ENCODE measurements around the gene KRT16.
"Not testable (repeated sequence)": the region's sequence is repeated elsewhere in the genome, so short reads cannot be mapped to it uniquely, and the experiment has no call there.

The KRT16 gene

DNA sequence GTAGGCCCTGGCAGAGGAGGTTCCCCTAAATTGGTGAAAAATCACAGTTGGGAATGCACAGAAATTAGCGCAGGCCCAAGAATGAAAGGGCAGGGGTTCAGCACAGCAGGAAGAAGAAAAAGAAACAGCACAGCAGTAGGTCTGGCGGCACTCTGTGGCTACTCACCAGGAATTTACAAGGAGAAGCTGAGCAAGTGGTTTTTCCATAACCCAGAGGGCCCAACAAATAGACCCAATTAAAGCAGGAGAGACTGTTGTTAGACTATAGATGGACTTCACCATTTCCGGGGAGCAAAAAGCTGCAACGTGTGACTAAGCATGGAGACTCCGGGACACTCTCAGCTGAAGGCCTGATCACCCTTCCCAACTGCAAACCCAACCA is 14.3 kb upstream of the KRT16 start:
- not testable (repeated sequence) for DNase-seq

DNA sequence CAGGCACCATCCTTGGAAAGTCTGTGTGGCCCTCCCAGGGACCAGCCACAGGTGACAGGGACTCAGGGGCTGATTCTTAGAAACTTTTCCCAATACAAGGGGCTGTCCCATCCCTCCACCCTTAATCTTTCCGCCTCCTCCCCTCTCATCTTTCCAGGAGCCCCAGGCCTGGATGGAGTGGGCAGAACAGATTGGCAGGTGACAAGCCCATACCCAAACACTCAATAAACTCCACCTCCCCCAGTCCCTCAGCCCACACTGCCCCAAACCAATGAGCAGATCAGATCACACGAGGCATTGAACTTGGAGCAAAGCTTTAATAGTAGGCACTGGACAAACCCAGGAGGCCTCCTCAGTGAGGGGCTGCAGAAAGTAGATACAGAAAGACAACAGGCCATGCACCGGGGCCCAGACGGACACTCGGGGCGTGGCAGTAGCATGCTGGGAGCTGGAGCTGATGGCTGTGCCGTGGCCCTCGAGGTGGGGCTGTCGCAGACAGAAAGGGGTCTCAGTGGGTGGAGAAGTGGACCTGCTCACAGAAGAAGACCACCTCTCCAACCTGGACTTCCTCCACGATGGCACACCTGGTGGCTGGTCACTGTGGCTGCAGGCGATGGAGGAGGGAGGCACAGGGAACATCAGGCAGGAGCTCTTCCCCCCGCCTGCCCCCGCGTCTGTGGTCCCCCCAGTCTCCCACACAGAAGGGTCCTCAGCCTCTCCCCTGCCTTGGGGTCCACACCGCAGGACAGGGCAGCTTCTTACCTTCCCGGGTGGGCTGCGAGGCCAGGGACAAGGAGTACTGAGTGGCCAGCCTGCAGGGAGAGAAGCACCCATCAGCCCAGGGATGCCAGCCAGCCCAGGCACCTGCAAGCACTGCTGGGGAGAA is 13.7 kb upstream of the KRT16 start:
- peak; percentile 54 for DNase-seq

GRCh38 chr17:41625602-41626001 is 13.0 kb upstream of the KRT16 start:
- DNase-seq, result peak; percentile 55

GRCh38 chr17:41624208-41625101 is 11.9 kb upstream of the KRT16 start, which contains the start of gene KRT17:
TSS of gene KRT17 (minus strand) at chr17:41624575. CDS start at chr17:41624509, 66 bp downstream.
- peak; percentile 58 for DNase-seq

DNA sequence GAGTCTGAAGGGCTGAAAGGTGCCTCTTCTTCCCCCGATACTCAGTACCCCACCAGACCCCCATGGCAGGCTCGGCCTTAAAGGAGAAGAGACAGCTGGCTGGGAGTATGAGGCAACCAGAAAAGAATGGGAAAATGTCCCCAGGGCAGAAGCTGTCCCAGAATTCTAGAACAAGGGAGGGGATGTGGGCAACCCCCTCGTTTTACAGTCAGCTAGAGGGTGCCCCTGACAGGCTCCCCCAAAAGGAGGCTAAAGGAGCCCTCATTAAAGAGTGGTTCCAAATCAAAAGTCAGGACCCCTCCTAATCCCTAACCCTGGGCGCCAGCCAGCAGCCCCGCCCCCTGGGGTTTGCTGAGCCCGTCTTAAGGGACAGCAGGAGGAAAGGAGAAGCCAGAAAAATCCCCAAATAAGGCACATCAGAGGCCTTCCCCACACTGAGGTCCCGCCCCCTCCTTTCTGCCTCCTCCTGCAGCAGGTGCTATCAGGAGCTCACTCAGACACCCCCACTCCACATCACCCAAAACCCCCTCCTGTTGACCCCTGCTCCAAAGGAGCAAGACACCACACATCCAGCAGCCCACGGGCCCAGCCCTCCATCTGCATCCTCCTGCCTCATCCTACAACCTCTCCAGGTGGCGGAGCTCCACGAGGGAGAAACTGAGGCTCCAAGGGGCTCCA is 10.8 kb upstream of the KRT16 start:
- peak; percentile 45 for DNase-seq

GRCh38 chr17:41622340-41623183 is 10.0 kb upstream of the KRT16 start:
- peak; percentile 25 for DNase-seq

DNA sequence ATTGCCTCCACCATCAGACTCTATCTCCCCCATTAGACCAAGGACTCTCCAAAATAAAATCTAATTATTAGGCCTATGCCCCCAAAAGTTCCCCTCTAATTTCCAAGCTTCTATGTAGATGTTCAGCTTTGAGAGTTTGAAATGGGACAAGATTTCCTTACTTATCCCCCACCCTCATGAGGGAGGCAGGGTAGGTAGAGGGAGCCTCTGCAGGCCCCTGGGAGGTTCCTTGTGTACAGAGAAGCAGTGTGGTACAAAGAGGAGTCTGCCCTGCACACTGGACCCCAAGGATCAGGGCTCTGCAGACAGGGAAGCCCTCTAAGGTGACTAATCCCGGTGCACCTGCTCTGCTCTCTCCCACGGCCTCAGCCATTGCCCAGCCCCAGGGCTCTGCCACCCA is 9.3 kb upstream of the KRT16 start:
- peak; percentile 50 for DNase-seq

DNA sequence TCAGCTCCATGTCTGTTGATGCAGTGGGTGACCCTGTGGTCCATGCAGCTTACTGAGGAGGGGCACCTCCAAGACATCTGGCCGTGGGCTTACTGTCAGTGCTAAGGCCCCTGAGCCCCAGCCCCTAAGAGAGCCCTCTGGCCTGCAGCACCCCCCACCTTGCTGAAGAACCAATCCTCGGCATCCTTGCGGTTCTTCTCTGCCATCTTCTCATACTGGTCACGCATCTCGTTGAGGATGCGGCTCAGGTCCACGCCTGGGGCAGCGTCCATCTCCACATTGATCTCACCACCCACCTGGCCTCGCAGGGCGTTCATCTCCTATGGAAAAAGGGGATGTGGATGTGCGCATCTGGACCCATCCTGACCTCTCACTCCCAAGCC is 8.9 kb upstream of the KRT16 start:
- DNase-seq, result peak; percentile 55

- DNase-seq, result peak; percentile 46
Measured at GRCh38 chr17:41620583-41621434, 8.2 kb upstream of the KRT16 start.

DNA sequence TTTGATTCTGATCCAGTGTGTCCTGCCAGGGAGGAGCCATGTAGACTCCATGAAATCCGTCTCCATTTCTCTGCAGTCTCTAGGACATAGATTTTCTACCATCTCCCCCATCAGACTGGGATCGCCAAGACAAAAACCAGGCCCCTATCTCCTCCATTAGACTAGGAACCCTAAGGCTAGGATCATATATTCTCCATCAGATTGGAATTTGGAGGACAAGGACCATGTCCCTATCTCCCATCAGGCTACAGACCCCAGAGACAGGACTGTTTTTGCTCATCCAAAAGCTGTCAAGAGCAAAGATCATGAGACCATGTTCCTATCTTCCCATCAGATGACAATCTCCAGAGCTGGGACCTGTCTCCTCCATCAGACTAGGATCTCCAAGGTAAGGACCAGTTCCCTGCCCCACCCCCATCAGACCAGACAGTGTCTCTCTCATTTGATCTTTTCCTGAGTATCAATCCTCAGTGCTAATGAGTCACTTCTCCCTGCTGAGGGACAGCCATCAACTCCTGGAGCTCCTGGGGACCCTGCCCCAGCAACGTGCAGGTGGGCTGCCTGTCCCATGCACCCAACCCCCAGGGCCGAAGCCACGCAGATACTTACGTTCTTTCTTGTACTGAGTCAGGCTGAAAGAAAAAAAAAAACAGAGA is 7.5 kb upstream of the KRT16 start:
- peak; percentile 27 for DNase-seq

DNA sequence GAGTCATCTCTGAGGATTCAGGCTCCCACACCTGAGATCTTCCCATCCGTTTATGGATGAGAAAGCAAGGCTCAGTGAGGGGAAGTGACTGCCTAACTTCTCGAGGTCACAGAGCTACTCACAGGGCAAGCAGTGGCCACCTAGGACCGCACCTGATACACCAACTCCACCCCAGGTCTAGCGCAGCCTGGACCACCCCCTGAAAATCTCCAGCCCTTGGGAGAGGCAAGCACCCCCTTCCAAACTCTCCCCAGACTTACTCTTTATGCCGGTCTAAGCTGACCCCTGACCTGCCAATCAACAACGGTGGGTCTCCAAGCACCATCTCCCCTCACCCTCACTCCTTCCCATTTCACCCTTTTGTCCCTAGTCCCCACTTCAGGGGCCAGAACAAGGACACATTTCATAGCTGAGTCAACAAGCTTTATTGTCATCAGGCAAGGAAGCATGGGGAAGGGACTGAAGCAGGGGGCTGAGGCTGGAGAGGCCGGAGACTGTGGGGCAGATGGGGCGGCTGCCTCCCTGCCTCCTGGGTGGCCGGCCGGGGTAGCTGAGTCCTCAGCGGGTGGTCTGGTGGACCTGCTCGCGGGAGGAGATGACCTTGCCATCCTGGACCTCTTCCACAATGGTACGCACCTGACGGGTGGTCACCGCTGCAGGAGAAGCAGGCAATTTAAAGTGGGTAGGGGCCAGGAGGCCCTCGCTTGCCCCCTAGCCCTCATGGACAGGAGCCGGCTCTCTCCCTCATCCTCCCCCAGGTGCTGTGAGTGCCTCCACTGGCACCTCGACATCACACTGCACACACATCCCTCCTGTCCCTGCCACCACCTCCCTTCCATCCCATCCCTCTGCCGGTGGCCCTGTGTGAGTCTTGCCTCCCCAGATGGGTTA is 6.7 kb upstream of the KRT16 start:
- DNase-seq, result peak; percentile 49

DNA sequence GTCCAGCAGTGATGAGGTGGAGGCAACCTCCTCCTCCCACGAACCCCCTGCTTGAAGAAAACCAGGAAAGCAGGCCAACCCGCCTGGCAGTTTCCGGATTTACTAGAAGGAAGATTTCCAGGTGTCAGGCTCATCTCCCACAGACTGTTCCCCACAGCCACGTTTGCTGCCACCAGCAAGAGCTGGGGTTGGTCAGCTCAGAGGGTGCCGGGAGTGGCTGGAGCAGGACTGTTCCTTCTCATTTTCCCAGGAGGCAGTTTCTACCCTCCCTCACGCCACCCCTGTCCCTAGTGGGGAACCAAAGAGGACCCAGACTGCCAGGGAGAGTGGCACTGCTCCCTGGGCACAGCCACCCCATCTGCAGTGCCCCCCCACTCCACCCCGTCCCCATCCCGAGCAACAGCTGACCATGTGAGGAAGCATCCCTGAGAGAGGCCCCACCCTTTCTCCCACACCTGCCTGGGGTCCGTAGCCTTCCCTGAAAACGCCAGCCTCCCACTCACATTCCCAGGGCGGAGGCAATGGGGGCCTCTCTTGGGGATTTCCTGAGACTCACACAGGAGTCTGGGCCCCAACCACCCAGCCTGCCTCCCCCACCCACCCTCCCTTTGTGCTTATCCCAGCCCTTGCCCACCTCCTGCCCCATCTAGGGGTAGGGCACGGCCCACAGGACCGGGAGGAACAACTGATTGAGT is 5.9 kb upstream of the KRT16 start:
- peak; percentile 41 for DNase-seq

DNA sequence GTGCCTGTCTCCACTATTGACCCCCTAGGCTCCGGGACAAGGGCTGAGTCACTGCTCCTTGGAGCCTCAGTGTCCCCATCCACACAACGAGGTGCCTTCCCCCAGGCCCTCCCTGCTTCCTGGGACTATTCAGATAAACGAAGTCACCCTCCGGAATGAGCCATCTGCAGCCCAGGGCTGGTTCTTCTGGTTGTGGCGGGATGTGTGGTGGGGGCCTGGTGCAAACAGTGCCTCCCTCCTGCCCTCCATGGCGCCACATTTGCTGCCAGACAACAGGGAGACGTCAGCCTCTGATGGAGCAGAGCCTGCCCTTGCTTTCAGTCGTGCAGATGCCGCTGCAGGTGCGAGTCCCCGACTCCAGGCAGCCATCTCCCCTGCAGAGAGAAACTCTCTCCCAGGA is 5.1 kb upstream of the KRT16 start:
- peak; percentile 48 for DNase-seq

DNA sequence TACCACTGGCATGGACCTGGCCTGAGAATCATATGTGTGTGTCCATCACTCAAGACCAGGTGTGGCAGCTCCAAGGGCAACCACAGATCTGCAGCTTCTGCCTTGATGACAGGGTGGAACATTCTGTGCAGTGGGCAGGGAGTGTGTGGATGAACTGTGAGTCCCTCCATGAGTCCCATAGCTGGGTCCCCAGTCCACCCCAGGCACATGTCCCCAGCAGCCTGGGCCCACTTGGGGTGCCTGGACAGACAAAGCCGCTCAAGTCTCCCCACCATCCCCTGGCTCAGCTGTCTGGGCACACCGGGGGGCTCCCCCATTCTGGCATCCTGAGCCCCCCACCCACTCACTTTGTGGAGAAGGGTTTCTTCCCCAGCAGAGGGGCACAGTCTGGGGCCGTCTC is 4.6 kb upstream of the KRT16 start:
- no peak for DNase-seq

GRCh38 chr17:41616486-41616885 is 3.9 kb upstream of the KRT16 start:
- DNase-seq, result not testable (repeated sequence)

- DNase-seq, result peak; percentile 41
Measured at GRCh38 chr17:41615454-41615853, 2.9 kb upstream of the KRT16 start.

DNA sequence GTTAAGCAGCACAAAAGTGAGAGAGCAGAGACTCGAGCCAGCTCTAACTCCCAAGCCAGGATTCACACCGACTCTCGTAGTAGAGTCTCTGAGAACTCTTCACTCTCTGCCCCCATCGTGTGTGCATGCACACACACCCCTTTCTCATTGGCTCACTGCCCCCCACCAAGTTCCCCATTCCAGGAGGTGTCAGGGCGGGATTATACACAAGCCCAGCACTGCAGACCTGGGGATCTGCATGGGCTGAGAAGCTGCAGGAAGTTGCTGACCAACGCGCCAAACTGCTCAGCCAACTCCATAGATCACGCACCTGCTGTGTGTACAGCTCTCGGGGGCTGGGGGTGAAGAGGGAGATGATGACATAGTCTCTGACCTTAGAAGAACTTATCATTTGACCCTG is 2.2 kb upstream of the KRT16 start:
- peak; percentile 8 for DNase-seq

DNA sequence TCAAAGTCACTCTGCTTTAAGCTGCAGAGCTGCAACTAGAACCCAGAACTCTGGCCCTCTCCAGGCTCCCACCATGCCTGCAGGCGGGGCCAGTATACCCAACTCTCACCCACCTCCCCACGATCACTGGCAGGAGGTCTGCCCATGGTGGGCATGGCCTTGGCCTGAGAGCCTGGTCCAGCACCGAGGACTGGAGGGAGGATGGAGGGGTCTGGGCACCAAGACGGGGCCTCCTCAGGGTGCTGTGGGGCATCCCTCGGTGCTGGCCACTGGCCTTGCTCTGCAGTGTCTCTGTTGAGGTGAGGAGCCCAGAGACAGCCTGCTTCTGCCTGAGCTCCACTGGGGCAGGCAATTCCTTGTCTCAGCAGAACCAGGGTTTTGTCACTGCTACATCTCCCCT is 1.5 kb upstream of the KRT16 start:
- peak; percentile 47 for DNase-seq

Data from activated effector memory CD4-positive, alpha-beta T cell treated with anti-CD3 and anti-CD28 coated beads, Interleukin-2, amount 50 U/mL, for 16 hours (primary cell).